DOHH2 (cell line): ENCODE results near the gene GATAD2A.
A peak's percentile ranks its signal among the peaks of the same experiment; 100 is the strongest.

Source experiments
- H3F3A ChIP-seq: fragments of 200-600 bp; sonication (generic), shearing (Covaris generic); 2 replicates; pipeline ENCODE4 v1.6.0; 2016; ENCODE audit warnings: antibody characterized with exemption, mild to moderate bottlenecking; ENCODE audit not compliant: control insufficient read depth, insufficient read depth
- H3K27ac ChIP-seq: fragments of 200-600 bp; sonication (generic); 2 replicates; pipeline ENCODE4 v1.5.1; 2014; ENCODE audit warnings: low read depth, mild to moderate bottlenecking, low read length, moderate library complexity
- H3K27me3 ChIP-seq: fragments of 200-600 bp; sonication (generic); 2 replicates; pipeline ENCODE4 v1.6.1; 2014; ENCODE audit warnings: mild to moderate bottlenecking, low read length, mixed read lengths; ENCODE audit not compliant: control insufficient read depth
- H3K36me3 ChIP-seq: fragments of 200-600 bp; sonication (generic); 2 replicates; pipeline ENCODE4 v1.6.1; 2014; ENCODE audit warnings: mild to moderate bottlenecking, low read length, moderate library complexity, mixed read lengths; ENCODE audit not compliant: control insufficient read depth
- H3K4me1 ChIP-seq: fragments of 200-600 bp; sonication (generic); 2 replicates; pipeline ENCODE4 v1.6.1; 2014; ENCODE audit warnings: mild to moderate bottlenecking, low read length, mixed read lengths; ENCODE audit not compliant: control insufficient read depth
- H3K4me2 ChIP-seq: fragments of 200-600 bp; sonication (generic); 2 replicates; pipeline ENCODE4 v1.6.0; 2014; ENCODE audit warnings: mild to moderate bottlenecking, low read length, moderate library complexity
- H3K4me3 ChIP-seq: fragments of 200-600 bp; sonication (generic); 2 replicates; pipeline ENCODE4 v1.5.1; 2014; ENCODE audit warnings: mild to moderate bottlenecking, low read length, mixed read lengths
- H3K79me2 ChIP-seq: fragments of 200-600 bp; sonication (generic); 2 replicates; pipeline ENCODE4 v1.6.1; 2014; ENCODE audit warnings: mild to moderate bottlenecking, low read length, mixed read lengths; ENCODE audit not compliant: control insufficient read depth
- H3K9me2 ChIP-seq: fragments of 200-600 bp; sonication (generic); replicated peaks from 2 replicates; pipeline ENCODE4 v1.6.1; 2014; ENCODE audit warnings: mild to moderate bottlenecking, low read length, mixed read lengths; ENCODE audit not compliant: control insufficient read depth
- H3K9me3 ChIP-seq: fragments of 200-600 bp; sonication (generic); 2 replicates; pipeline ENCODE4 v1.6.1; 2014; ENCODE audit warnings: antibody characterized with exemption, low read length, mixed read lengths; ENCODE audit not compliant: control insufficient read depth, insufficient read depth
- H4K20me1 ChIP-seq: fragments of 200-600 bp; sonication (generic); 2 replicates; pipeline ENCODE4 v1.6.0; 2014; ENCODE audit warnings: low read depth, mild to moderate bottlenecking, antibody characterized with exemption, low read length, moderate library complexity; ENCODE audit not compliant: control insufficient read depth, insufficient read depth
- EZH2phosphoT487 ChIP-seq: fragments of 200-600 bp; sonication (generic); IDR thresholded peaks from 2 replicates; pipeline ENCODE4 v1.6.1; 2017; ENCODE audit warnings: borderline replicate concordance, mild to moderate bottlenecking, antibody characterized with exemption, low read length, moderate library complexity, mixed read lengths
- TF ChIP-seq, protein P1 (sequence below): fragments of 200-600 bp; sonication (generic); IDR thresholded peaks from one replicate; pipeline ENCODE4 v1.5.1; 2014; ENCODE audit warnings: antibody characterized with exemption, mild to moderate bottlenecking, low read depth, low read length; ENCODE audit not compliant: poor library complexity, severe bottlenecking

GATAD2A gene

DNA sequence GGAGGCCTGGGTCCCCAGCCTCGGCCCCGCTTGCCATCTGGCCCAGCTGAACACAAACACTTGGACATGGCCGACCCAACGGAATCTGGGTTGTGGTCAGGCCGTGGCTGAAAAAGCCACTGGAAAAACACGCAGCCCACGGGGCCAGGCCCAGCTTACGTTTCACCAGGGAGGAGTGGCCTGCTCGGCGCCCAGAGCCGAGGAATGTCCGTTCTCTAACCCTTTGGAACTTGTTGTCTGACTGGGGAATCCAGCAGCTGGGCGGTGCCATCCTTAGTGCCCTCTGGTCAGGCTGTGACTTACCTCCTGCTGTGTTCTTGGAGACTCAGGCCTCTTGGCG, 146.3 kb downstream of the GATAD2A start:
- H3K9me3 ChIP-seq = no peaks in the 10 kb centered on the region
- TF ChIP-seq, protein P1, sequence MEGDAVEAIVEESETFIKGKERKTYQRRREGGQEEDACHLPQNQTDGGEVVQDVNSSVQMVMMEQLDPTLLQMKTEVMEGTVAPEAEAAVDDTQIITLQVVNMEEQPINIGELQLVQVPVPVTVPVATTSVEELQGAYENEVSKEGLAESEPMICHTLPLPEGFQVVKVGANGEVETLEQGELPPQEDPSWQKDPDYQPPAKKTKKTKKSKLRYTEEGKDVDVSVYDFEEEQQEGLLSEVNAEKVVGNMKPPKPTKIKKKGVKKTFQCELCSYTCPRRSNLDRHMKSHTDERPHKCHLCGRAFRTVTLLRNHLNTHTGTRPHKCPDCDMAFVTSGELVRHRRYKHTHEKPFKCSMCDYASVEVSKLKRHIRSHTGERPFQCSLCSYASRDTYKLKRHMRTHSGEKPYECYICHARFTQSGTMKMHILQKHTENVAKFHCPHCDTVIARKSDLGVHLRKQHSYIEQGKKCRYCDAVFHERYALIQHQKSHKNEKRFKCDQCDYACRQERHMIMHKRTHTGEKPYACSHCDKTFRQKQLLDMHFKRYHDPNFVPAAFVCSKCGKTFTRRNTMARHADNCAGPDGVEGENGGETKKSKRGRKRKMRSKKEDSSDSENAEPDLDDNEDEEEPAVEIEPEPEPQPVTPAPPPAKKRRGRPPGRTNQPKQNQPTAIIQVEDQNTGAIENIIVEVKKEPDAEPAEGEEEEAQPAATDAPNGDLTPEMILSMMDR = no peak
- no peak for TF ChIP-seq EZH2phosphoT487
- H3K27me3 ChIP-seq = 0 out of 2 replicates have a peak, but pooled peaks cover 3% of the 10 kb centered on the region
- no peak overlapping the region for H3K27ac ChIP-seq
- no peaks in the 10 kb centered on the region for H3F3A ChIP-seq
- no peak overlapping the region for H3K4me2 ChIP-seq
- no peak overlapping the region for H3K4me3 ChIP-seq
- H3K9me2 ChIP-seq = no peaks in the 10 kb centered on the region
- H3K4me1 ChIP-seq = no peaks in the 10 kb centered on the region
- H4K20me1 ChIP-seq = no peaks in the 10 kb centered on the region; the same call in 1 of the 2 replicates
- no peaks in the 10 kb centered on the region for H3K79me2 ChIP-seq
- H3K36me3 ChIP-seq = no peaks in the 10 kb centered on the region

DNA sequence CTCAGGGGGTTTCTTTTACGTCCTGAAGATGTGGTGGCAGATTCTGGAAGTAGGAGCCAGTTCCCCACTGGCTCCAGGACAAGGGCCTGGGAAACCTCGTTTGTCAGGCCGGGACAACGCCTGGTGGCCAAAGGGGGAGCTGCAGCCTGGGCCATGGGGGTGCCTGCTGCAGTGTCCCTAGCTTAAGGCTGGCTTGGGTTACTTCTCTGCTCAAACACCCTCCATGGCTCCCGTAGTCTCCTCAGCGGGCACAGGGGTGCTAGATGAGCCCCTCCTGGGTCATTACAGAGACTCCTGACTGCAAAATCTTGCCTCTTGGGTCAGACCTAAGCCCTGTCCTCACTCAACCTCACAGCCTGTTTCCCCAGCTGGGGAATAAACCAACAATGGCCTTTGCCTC, 147.3 kb downstream of the GATAD2A start:
- Histone ChIP-seq H3K27ac (no peak overlapping the region), H4K20me1 (no peaks in the 10 kb centered on the region; the same call in 1 of the 2 replicates), H3K4me1 (no peaks in the 10 kb centered on the region), H3F3A (no peaks in the 10 kb centered on the region), H3K4me3 (no peak overlapping the region), H3K27me3 (0 out of 2 replicates have a peak, but pooled peaks cover 3% of the 10 kb centered on the region), H3K36me3 (no peaks in the 10 kb centered on the region), H3K9me2 (no peaks in the 10 kb centered on the region), H3K79me2 (no peaks in the 10 kb centered on the region), H3K4me2 (no peak overlapping the region), H3K9me3 (no peaks in the 10 kb centered on the region)
- no peak for TF ChIP-seq EZH2phosphoT487
- TF ChIP-seq, protein P1 = peak; percentile 51

DNA sequence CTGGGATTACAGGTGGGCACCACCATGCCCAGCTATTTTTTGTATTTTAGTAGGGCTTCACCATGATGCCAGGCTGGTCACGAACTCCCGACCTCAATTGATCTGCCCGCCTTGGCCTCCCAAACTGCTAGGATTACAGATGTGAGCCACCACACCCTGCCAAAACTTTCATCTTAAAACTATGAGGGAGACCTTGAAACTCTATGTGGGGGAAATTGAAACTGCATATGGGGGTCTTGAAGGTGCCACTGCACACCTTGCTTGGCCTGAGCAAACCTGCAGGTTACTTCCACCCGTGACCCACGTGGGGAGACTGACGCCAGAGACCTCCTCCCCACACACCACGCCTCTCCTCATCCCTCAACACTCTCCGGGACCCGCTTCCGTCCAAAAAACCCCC, 148.2 kb downstream of the GATAD2A start:
- 0 out of 2 replicates have a peak, but pooled peaks cover 3% of the 10 kb centered on the region for H3K27me3 ChIP-seq
- H3K27ac ChIP-seq = no peak overlapping the region
- no peaks in the 10 kb centered on the region for H3K36me3 ChIP-seq
- H3K9me3 ChIP-seq = no peaks in the 10 kb centered on the region
- H3K4me3 ChIP-seq = no peak overlapping the region
- no peaks in the 10 kb centered on the region for H3F3A ChIP-seq
- no peaks in the 10 kb centered on the region; the same call in 1 of the 2 replicates for H4K20me1 ChIP-seq
- H3K9me2 ChIP-seq = no peaks in the 10 kb centered on the region
- H3K4me2 ChIP-seq = no peak overlapping the region
- no peaks in the 10 kb centered on the region for H3K79me2 ChIP-seq
- TF ChIP-seq EZH2phosphoT487 = no peak
- TF ChIP-seq, protein P1 = no peak
- H3K4me1 ChIP-seq = no peaks in the 10 kb centered on the region
